SU-DHL-6 (cell line): ENCODE data around the gene SYPL1.

ENCODE experiments used
- CTCF ChIP-seq: fragments of 200-600 bp; sonication (generic); IDR thresholded peaks from one replicate; pipeline ENCODE4 v1.5.1; 2017; ENCODE audit warnings: antibody characterized with exemption, mild to moderate bottlenecking, low read length, moderate library complexity; ENCODE audit not compliant: insufficient read depth, poor library complexity, severe bottlenecking
- EZH2phosphoT487 ChIP-seq: fragments of 200-600 bp; sonication (generic), shearing (Covaris generic); conservative IDR thresholded peaks from 2 replicates; pipeline ENCODE4 v1.6.1; 2018; ENCODE audit warnings: mild to moderate bottlenecking, antibody characterized with exemption, low read length, moderate library complexity, mixed read lengths

GRCh38 chr7:106082087-106082854, 29.8 kb downstream of the SYPL1 start:
- peak; percentile 16 for TF ChIP-seq CTCF
- TF ChIP-seq EZH2phosphoT487 = no peak
